Measurements from ENCODE around the gene RPS25.
A peak's percentile ranks its signal among the peaks of the same experiment; 100 is the strongest.
"Not testable (repeated sequence)": the region's sequence is repeated elsewhere in the genome, so short reads cannot be mapped to it uniquely, and the experiment has no call there.

The RPS25 gene

GRCh38 chr11:119025978-119026766, 8.0 kb upstream of the RPS25 start:
- Histone ChIP-seq H3K27me3 (ENCODE audit: insufficient read depth, low read length) (no peaks in the 10 kb centered on the region), H3K9ac (ENCODE audit: low read depth, low read length) (no peak overlapping the region), H3K36me3 (ENCODE audit: insufficient read depth, low read length) (peaks cover 77% of the 10 kb centered on the region), H3K9me3 (ENCODE audit: insufficient read depth, low read depth, low read length) (no peaks in the 10 kb centered on the region), H3K4me1 (ENCODE audit: insufficient read depth, low read length) (peaks cover 12% of the 10 kb centered on the region), H3K27ac (ENCODE audit: low read depth, low read length) (no peak overlapping the region), H3K4me3 (ENCODE audit: low read length) (no peak overlapping the region)
- 94% methylated on average over 16 of the region's 16 CpGs for WGBS

GRCh38 chr11:119025541-119025940, 7.4 kb upstream of the RPS25 start:
- Histone ChIP-seq H3K9ac (ENCODE audit: low read depth, low read length) (no peak overlapping the region), H3K4me1 (ENCODE audit: insufficient read depth, low read length) (peaks cover 12% of the 10 kb centered on the region), H3K27me3 (ENCODE audit: insufficient read depth, low read length) (no peaks in the 10 kb centered on the region), H3K9me3 (ENCODE audit: insufficient read depth, low read depth, low read length) (no peaks in the 10 kb centered on the region), H3K36me3 (ENCODE audit: insufficient read depth, low read length) (peaks cover 79% of the 10 kb centered on the region), H3K4me3 (ENCODE audit: low read length) (no peak overlapping the region), H3K27ac (ENCODE audit: low read depth, low read length) (no peak overlapping the region)
- WGBS = 93% methylated on average over 5 of the region's 5 CpGs

DNA sequence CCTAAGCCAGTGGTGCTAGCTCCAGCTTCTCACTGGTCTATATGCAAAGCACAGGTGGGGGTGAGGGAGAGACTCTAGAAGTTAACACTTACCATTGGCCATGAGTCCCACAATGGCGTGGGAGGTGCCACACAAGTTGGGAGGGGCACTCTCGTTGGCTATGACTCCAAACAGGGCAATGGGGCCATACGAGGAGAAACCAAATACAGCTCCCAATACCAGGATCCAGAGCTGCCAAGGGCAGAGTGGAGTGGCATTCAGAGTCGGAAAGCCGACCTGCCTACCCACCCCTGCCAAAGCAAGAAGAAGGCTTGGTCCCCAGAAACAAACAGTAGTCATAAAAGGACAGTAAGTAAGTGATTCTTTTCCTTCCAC, 6.9 kb upstream of the RPS25 start:
- no peaks in the 10 kb centered on the region for H3K27me3 ChIP-seq (ENCODE audit: insufficient read depth, low read length)
- no peak overlapping the region for H3K9ac ChIP-seq (ENCODE audit: low read depth, low read length)
- no peak overlapping the region for H3K4me3 ChIP-seq (ENCODE audit: low read length)
- 88% methylated on average over 5 of the region's 5 CpGs for WGBS
- no peak overlapping the region for H3K27ac ChIP-seq (ENCODE audit: low read depth, low read length)
- peaks cover 14% of the 10 kb centered on the region for H3K4me1 ChIP-seq (ENCODE audit: insufficient read depth, low read length)
- H3K9me3 ChIP-seq (ENCODE audit: insufficient read depth, low read depth, low read length) = no peaks in the 10 kb centered on the region
- H3K36me3 ChIP-seq (ENCODE audit: insufficient read depth, low read length) = peaks cover 81% of the 10 kb centered on the region

- H3K4me1 ChIP-seq (ENCODE audit: insufficient read depth, low read length) = peaks cover 16% of the 10 kb centered on the region
- no peaks in the 10 kb centered on the region for H3K27me3 ChIP-seq (ENCODE audit: insufficient read depth, low read length)
- no peak overlapping the region for H3K27ac ChIP-seq (ENCODE audit: low read depth, low read length)
- no peak overlapping the region for H3K9ac ChIP-seq (ENCODE audit: low read depth, low read length)
- no peaks in the 10 kb centered on the region for H3K9me3 ChIP-seq (ENCODE audit: insufficient read depth, low read depth, low read length)
- WGBS = 85% methylated on average over 15 of the region's 15 CpGs
- H3K4me3 ChIP-seq (ENCODE audit: low read length) = no peak overlapping the region
- peaks cover 86% of the 10 kb centered on the region for H3K36me3 ChIP-seq (ENCODE audit: insufficient read depth, low read length)
Measured at GRCh38 chr11:119024430-119025098, 6.4 kb upstream of the RPS25 start.

DNA sequence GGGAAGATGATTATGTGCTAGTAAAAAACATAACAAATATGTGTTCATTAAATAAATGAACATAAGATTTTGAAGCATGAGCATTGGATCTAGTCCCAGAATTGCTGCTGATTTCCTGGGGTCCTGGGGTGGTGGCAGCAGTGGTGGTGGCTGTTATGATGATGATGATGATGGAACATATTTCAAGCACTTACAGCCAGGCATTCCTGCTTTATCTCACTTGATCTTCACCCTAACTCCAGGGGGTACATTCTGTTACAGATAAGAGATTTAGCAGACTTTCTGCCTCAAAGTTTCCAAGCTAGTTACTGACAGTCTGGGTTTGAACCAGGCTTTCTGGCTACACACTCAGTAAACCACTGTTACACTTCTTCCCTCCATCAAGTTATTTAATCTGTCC, 5.6 kb upstream of the RPS25 start:
- Histone ChIP-seq H3K4me1 (ENCODE audit: insufficient read depth, low read length) (peaks cover 8% of the 10 kb centered on the region), H3K27ac (ENCODE audit: low read depth, low read length) (no peak overlapping the region), H3K36me3 (ENCODE audit: insufficient read depth, low read length) (peaks cover 83% of the 10 kb centered on the region), H3K9ac (ENCODE audit: low read depth, low read length) (no peak overlapping the region), H3K27me3 (ENCODE audit: insufficient read depth, low read length) (no peaks in the 10 kb centered on the region), H3K4me3 (ENCODE audit: low read length) (no peak overlapping the region), H3K9me3 (ENCODE audit: insufficient read depth, low read depth, low read length) (no peaks in the 10 kb centered on the region)

GRCh38 chr11:119021631-119022030, 3.5 kb upstream of the RPS25 start:
- Histone ChIP-seq H3K27ac (ENCODE audit: low read depth, low read length) (no peak overlapping the region), H3K27me3 (ENCODE audit: insufficient read depth, low read length) (no peaks in the 10 kb centered on the region), H3K36me3 (ENCODE audit: insufficient read depth, low read length) (peaks cover 74% of the 10 kb centered on the region), H3K4me3 (ENCODE audit: low read length) (no peak overlapping the region), H3K9me3 (ENCODE audit: insufficient read depth, low read depth, low read length) (no peaks in the 10 kb centered on the region), H3K9ac (ENCODE audit: low read depth, low read length) (no peak overlapping the region), H3K4me1 (ENCODE audit: insufficient read depth, low read length) (peaks cover 13% of the 10 kb centered on the region)
- 98% methylated on average over 5 of the region's 5 CpGs for WGBS

GRCh38 chr11:119019996-119020395, 1.9 kb upstream of the RPS25 start:
- Histone ChIP-seq H3K4me3 (ENCODE audit: low read length) (peak overlapping the region; percentile 91), H3K9me3 (ENCODE audit: insufficient read depth, low read depth, low read length) (no peaks in the 10 kb centered on the region), H3K27me3 (ENCODE audit: insufficient read depth, low read length) (no peaks in the 10 kb centered on the region), H3K9ac (ENCODE audit: low read depth, low read length) (peak overlapping the region; percentile 18; the same call in 1 of the 2 replicates), H3K36me3 (ENCODE audit: insufficient read depth, low read length) (peaks cover 74% of the 10 kb centered on the region), H3K4me1 (ENCODE audit: insufficient read depth, low read length) (peaks cover 15% of the 10 kb centered on the region), H3K27ac (ENCODE audit: low read depth, low read length) (no peak overlapping the region)
- WGBS = 64% methylated on average over 2 of the region's 2 CpGs

- H3K4me3 ChIP-seq (ENCODE audit: low read length) = peak overlapping the region; percentile 91
- peak overlapping the region; percentile 86 for H3K27ac ChIP-seq (ENCODE audit: low read depth, low read length)
- H3K27me3 ChIP-seq (ENCODE audit: insufficient read depth, low read length); H3K9me3 ChIP-seq (ENCODE audit: insufficient read depth, low read depth, low read length): not testable (repeated sequence)
- peaks cover 15% of the 10 kb centered on the region for H3K4me1 ChIP-seq (ENCODE audit: insufficient read depth, low read length)
- peaks cover 71% of the 10 kb centered on the region for H3K36me3 ChIP-seq (ENCODE audit: insufficient read depth, low read length)
- H3K9ac ChIP-seq (ENCODE audit: low read depth, low read length) = peak overlapping the region; percentile 98
- WGBS = 7% methylated on average over 9 of the region's 10 CpGs
Measured at GRCh38 chr11:119017377-119017776, 766 bp downstream of the RPS25 start.

- Histone ChIP-seq H3K36me3 (ENCODE audit: insufficient read depth, low read length) (peaks cover 72% of the 10 kb centered on the region), H3K4me1 (ENCODE audit: insufficient read depth, low read length) (peaks cover 15% of the 10 kb centered on the region), H3K9ac (ENCODE audit: low read depth, low read length) (peak overlapping the region; percentile 98; the same call in 1 of the 2 replicates), H3K27me3 (ENCODE audit: insufficient read depth, low read length) (no peaks in the 10 kb centered on the region), H3K9me3 (ENCODE audit: insufficient read depth, low read depth, low read length) (no peaks in the 10 kb centered on the region), H3K4me3 (ENCODE audit: low read length) (peak overlapping the region; percentile 91), H3K27ac (ENCODE audit: low read depth, low read length) (peak overlapping the region; percentile 86; the same call in 1 of the 2 replicates)
- 93% methylated on average over 13 of the region's 14 CpGs for WGBS
Measured at GRCh38 chr11:119016216-119017009, 1.7 kb downstream of the RPS25 start.

DNA sequence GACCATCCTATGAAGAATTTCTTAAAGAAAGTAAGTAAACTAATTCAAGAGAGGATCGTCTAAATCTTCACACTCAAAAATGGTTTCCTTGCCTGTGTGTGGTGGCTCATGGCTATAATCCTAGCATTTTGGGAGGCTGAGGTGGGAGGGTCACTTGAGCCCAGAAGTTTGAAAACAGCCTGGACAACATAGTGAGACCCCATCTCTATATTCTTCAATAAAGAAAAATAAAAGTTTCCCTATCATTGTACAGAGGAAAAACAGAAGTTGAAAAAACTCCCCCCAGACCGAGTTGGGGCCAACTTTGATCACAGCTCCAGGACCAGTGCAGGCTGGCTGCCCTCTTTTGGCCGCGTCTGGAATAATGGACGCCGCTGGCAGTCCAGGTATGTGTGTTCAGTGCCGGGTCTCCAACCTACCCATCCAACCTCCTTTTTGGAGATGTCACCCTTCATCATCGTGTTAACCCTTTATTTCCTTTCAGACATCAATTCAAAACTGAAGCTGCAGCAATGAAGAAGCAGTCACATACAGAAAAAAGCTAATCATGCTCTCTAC, 3.0 kb downstream of the RPS25 start:
- peaks cover 78% of the 10 kb centered on the region for H3K36me3 ChIP-seq (ENCODE audit: insufficient read depth, low read length)
- H3K4me1 ChIP-seq (ENCODE audit: insufficient read depth, low read length) = peaks cover 13% of the 10 kb centered on the region
- no peaks in the 10 kb centered on the region for H3K27me3 ChIP-seq (ENCODE audit: insufficient read depth, low read length)
- no peak overlapping the region for H3K9ac ChIP-seq (ENCODE audit: low read depth, low read length)
- H3K27ac ChIP-seq (ENCODE audit: low read depth, low read length) = peak overlapping the region; percentile 10; the same call in 1 of the 2 replicates
- WGBS = 82% methylated on average over 8 of the region's 8 CpGs
- no peaks in the 10 kb centered on the region for H3K9me3 ChIP-seq (ENCODE audit: insufficient read depth, low read depth, low read length)
- H3K4me3 ChIP-seq (ENCODE audit: low read length) = no peak overlapping the region
